Gastrocnemius medialis (tissue), 4 donors: Measurements from ENCODE around the gene KLC4. TPM values are rescaled to one million over a fixed set of nuclear protein-coding genes. Genes with fewer than 3 reads are reported as not detected.

ENCODE experiments used
- ATAC-seq, 2 donors: fragments of 150-250 bp; one replicate each; pipeline ENCODE4 v1.9.1; 2016
- DNase-seq, 2 donors: peaks; one replicate each; pipeline ENCODE4 v3.0.0-alpha.2; 2019
- H3K27ac ChIP-seq, 4 donors: fragments of 200-600 bp; sonication (generic); 1 replicate in 1 of 4; 2 replicates in 3 of 4; pipeline ENCODE4 v1.5.1; 2016 to 2018; ENCODE audit warnings: mild to moderate bottlenecking in 2 of 4, moderate library complexity in 1 of 4
- H3K27me3 ChIP-seq, 3 donors: fragments of 200-600 bp; sonication (generic) in 2 of 3; 1 replicate in 1 of 3; 2 replicates in 2 of 3; pipeline versions ENCODE4 v1.5.1 to v1.6.0; 2016 to 2019; ENCODE audit warnings: mild to moderate bottlenecking in 1 of 3, moderate library complexity in 1 of 3
- H3K36me3 ChIP-seq, 2 donors: fragments of 200-600 bp; sonication (generic) in 1 of 2; one replicate each; pipeline ENCODE4 v1.5.1; 2017 to 2018
- H3K4me1 ChIP-seq, 2 donors: fragments of 200-600 bp; sonication (generic) in 1 of 2; one replicate each; pipeline ENCODE4 v1.5.1; 2016 to 2017; ENCODE audit warnings: mild to moderate bottlenecking in 2 of 2
- H3K4me3 ChIP-seq, 4 donors: fragments of 200-600 bp; sonication (generic) in 3 of 4; 1 replicate in 1 of 4; 2 replicates in 3 of 4; pipeline ENCODE4 v1.5.1; 2016 to 2019; ENCODE audit warnings: mild to moderate bottlenecking in 2 of 4
- H3K9me3 ChIP-seq, 3 donors: fragments of 200-600 bp; sonication (generic) in 2 of 3; 1 replicate in 1 of 3; 2 replicates in 2 of 3; pipeline ENCODE4 v1.5.1; 2016 to 2019
- CTCF ChIP-seq, 5 experiments: fragments of 450-650 bp in 3 of 5; fragments of 200-600 bp in 2 of 5; sonication (generic) in 2 of 5; IDR thresholded peaks in 4 of 5; conservative IDR thresholded peaks in 1 of 5; 1 replicate in 4 of 5; 2 replicates in 1 of 5; pipeline ENCODE4 v1.5.1; 2016 to 2019; ENCODE audit warnings: antibody characterized with exemption in 5 of 5, mild to moderate bottlenecking in 3 of 5, moderate library complexity in 3 of 5
- POLR2A ChIP-seq, 2 donors: fragments of 450-650 bp; IDR thresholded peaks; one replicate each; pipeline ENCODE4 v1.6.1; 2017; ENCODE audit warnings: antibody characterized with exemption in 2 of 2, mild to moderate bottlenecking in 2 of 2, moderate library complexity in 2 of 2
- in situ Hi-C, 4 donors: fragments of 200-750 bp; cut with MboI; loops; one replicate each; pipeline versions ENCODE4 v1.15.0 to v1.8.0; 2017; ENCODE audit warnings: low sequenced_read_pairs in 4 of 4
- intact Hi-C: fragments of 100-400 bp; cut with DNase I; formaldehyde crosslinking; loops from one replicate; pipeline ENCODE4 v1.15.1; 2023; ENCODE audit warnings: low total_unique reads
- total RNA-seq, 4 donors: library from RNA; depleted of rRNA; stranded (reverse); fragments of >200 nt; gene quantifications; one replicate each; pipeline versions ENCODE4 v1.1.0 to v1.2.3, GENCODE V29; 2016

Gene KLC4
- total RNA-seq, 4 donors from 2014 or later: 12.2 to 19.3 (median 14.6) TPM

GRCh38 chr6:43013843-43014433 lies 45.5 kb upstream of the KLC4 start, which contains the start of the genes KLHDC3 and MEA1:
KLHDC3 (plus strand) TSS chr6:43014249; CDS start chr6:43017193, 2,944 bp downstream.
MEA1 (minus strand) TSS chr6:43013946; CDS start chr6:43013813, 133 bp downstream.
- in situ Hi-C loops (loop anchor here in 1 of 4 donors (10.0 kb wide), 1 partner anchor 449 kb away; the partner anchor contains the start of gene UBR2), intact Hi-C loops (loop anchor here (1.0 to 10.0 kb wide), 7 partner anchors 21 to 1279 kb away; partner anchors contain the start of genes KLC4, MRPL2, MRPS10 and PPP2R5D)
- Histone ChIP-seq H3K4me3 (peak within 1 kb of the TSS; percentile 77 to 90 (median 82)), H3K36me3 (peaks cover 0 to 53% of the 10 kb centered on the region in 2 donors), H3K9me3 (no peaks in the 10 kb centered on the region), H3K27ac (peak within 1 kb of the TSS; percentile 95 to 98 (median 98)), H3K27me3 (no peaks in the 10 kb centered on the region), H3K4me1 (peaks cover 54 to 59% of the 10 kb centered on the region in 2 donors)
- peak; percentile 100 for DNase-seq
- TF ChIP-seq POLR2A (IDR thresholded peaks at IDR 0.05): peak; percentile 66
- TF ChIP-seq CTCF (IDR thresholded peaks at IDR 0.05 in 4 of 5, conservative IDR thresholded peaks at IDR 0.05 in 1 of 5): no peak
- peak; percentile 94 to 97 for ATAC-seq

GRCh38 chr6:43014434-43014909 lies 45.0 kb upstream of the KLC4 start:
- Histone ChIP-seq H3K4me3 (peak overlapping the region; percentile 77 to 90 (median 80)), H3K4me1 (peaks cover 60 to 64% of the 10 kb centered on the region in 2 donors), H3K27me3 (no peaks in the 10 kb centered on the region), H3K9me3 (no peaks in the 10 kb centered on the region), H3K36me3 (peaks cover 0 to 53% of the 10 kb centered on the region in 2 donors), H3K27ac (peak overlapping the region; percentile 95 to 98 (median 98))
- in situ Hi-C loops (loop anchor here in 1 of 4 donors (10.0 kb wide), 1 partner anchor 450 kb away; the partner anchor contains the start of gene UBR2), intact Hi-C loops (loop anchor here (1.0 to 10.0 kb wide), 5 partner anchors 20 to 1280 kb away; partner anchors contain the start of genes KLC4, MRPL2, MRPS10 and SRF)
- ATAC-seq: no peak
- DNase-seq: no peak
- no peak for TF ChIP-seq CTCF (IDR thresholded peaks at IDR 0.05 in 4 of 5, conservative IDR thresholded peaks at IDR 0.05 in 1 of 5)
- no peak for TF ChIP-seq POLR2A (IDR thresholded peaks at IDR 0.05)

GRCh38 chr6:43016176-43016942 lies 43.1 kb upstream of the KLC4 start:
- DNase-seq (peak in 1 of 2 donors; percentile 70), ATAC-seq (peak; percentile 45 to 63)
- peak overlapping the region; percentile 23 to 39 (median 30) for H3K4me3 ChIP-seq
- H3K9me3 ChIP-seq: no peaks in the 10 kb centered on the region
- intact Hi-C loops: loop anchor here (10.0 kb wide), 2 partner anchors 802 to 1282 kb away; partner anchors contain the start of genes MRPS10 and TFEB
- TF ChIP-seq CTCF (IDR thresholded peaks at IDR 0.05 in 4 of 5, conservative IDR thresholded peaks at IDR 0.05 in 1 of 5): no peak
- peak in 1 of 2 donors; percentile 9 for TF ChIP-seq POLR2A (IDR thresholded peaks at IDR 0.05)
- in situ Hi-C loops: loop anchor here in 1 of 4 donors (10.0 kb wide), 1 partner anchor 452 kb away; the partner anchor contains the start of gene UBR2
- peaks cover 0 to 42% of the 10 kb centered on the region in 2 donors for H3K36me3 ChIP-seq
- peaks cover 76 to 83% of the 10 kb centered on the region in 2 donors for H3K4me1 ChIP-seq
- H3K27ac ChIP-seq: peak overlapping the region; percentile 95 to 98 (median 98)
- H3K27me3 ChIP-seq: no peaks in the 10 kb centered on the region

- in situ Hi-C loops: loop anchor here in 1 of 4 donors (10.0 kb wide), 1 partner anchor 452 kb away; the partner anchor contains the start of gene UBR2
- intact Hi-C loops: loop anchor here (10.0 kb wide), 2 partner anchors 802 to 1282 kb away; partner anchors contain the start of genes MRPS10 and TFEB
- DNase-seq (peak in 1 of 2 donors; percentile 49), ATAC-seq (no peak)
- Histone ChIP-seq H3K27me3 (no peaks in the 10 kb centered on the region), H3K27ac (peak overlapping the region; percentile 95 to 98 (median 98)), H3K4me1 (peaks cover 76 to 83% of the 10 kb centered on the region in 2 donors), H3K4me3 (peak overlapping the region; percentile 23 to 39 (median 30)), H3K36me3 (peaks cover 0 to 36% of the 10 kb centered on the region in 2 donors), H3K9me3 (no peaks in the 10 kb centered on the region)
- TF ChIP-seq POLR2A (IDR thresholded peaks at IDR 0.05) (no peak), CTCF (IDR thresholded peaks at IDR 0.05 in 4 of 5, conservative IDR thresholded peaks at IDR 0.05 in 1 of 5) (no peak)
These were observed 42.5 kb upstream of the KLC4 start for GRCh38 chr6:43016943-43017334.
